Measurements from ENCODE around the gene PRPSAP2.
"Not testable (repeated sequence)": the region's sequence is repeated elsewhere in the genome, so short reads cannot be mapped to it uniquely, and the experiment has no call there.

PRPSAP2 gene

GRCh38 chr17:18948476-18949006 lies 90.6 kb downstream of the PRPSAP2 start:
- Histone ChIP-seq H3K4me3 (ENCODE audit: low read depth in 1 of 2, low read length in 2 of 2) (no peak overlapping the region), H3K27me3 (ENCODE audit: control insufficient read depth in 1 of 2, insufficient read depth in 2 of 2, low read length in 2 of 2) (no peaks in the 10 kb centered on the region), H3K9ac (ENCODE audit: low read length) (no peak overlapping the region), H3K36me3 (ENCODE audit: insufficient read depth, low read length) (no peaks in the 10 kb centered on the region), H3K4me1 (ENCODE audit: insufficient read depth, low read length) (no peaks in the 10 kb centered on the region), H3K9me3 (ENCODE audit: low read length) (no peaks in the 10 kb centered on the region), H3K27ac (ENCODE audit: low read depth, low read length) (no peak overlapping the region)

DNA sequence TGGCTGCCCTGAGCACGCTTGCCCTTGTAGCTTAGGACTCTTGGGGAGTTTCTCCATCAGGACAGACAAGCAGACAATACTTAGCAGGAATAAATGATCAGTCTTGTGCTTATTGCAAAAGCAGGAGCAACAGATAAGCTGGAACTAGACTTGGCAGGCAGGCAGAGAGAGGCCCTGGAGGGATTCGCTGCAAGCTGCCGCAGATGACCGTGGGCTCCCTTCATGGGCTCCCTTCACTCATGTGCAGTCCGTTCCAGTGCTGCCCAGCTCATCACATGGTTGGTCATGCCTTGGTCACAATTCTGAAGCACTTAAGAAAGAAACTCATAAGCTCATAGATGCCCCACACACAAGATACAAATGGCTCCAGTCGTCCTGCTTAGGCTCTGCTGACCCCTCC lies 91.6 kb downstream of the PRPSAP2 start:
- Histone ChIP-seq H3K27ac (ENCODE audit: low read depth, low read length) (no peak overlapping the region), H3K4me3 (ENCODE audit: low read depth in 1 of 2, low read length in 2 of 2) (no peak overlapping the region), H3K36me3 (ENCODE audit: insufficient read depth, low read length) (no peaks in the 10 kb centered on the region), H3K4me1 (ENCODE audit: insufficient read depth, low read length) (no peaks in the 10 kb centered on the region), H3K9me3 (ENCODE audit: low read length) (no peaks in the 10 kb centered on the region), H3K9ac (ENCODE audit: low read length) (no peak overlapping the region), H3K27me3 (ENCODE audit: control insufficient read depth in 1 of 2, insufficient read depth in 2 of 2, low read length in 2 of 2) (no peaks in the 10 kb centered on the region)

GRCh38 chr17:18950346-18950745 lies 92.4 kb downstream of the PRPSAP2 start:
- H3K9me3 ChIP-seq (ENCODE audit: low read length): no peaks in the 10 kb centered on the region
- no peaks in the 10 kb centered on the region for H3K27me3 ChIP-seq (ENCODE audit: control insufficient read depth in 1 of 2, insufficient read depth in 2 of 2, low read length in 2 of 2)
- H3K9ac ChIP-seq (ENCODE audit: low read length): no peak overlapping the region
- H3K36me3 ChIP-seq (ENCODE audit: insufficient read depth, low read length): no peaks in the 10 kb centered on the region
- no peaks in the 10 kb centered on the region for H3K4me1 ChIP-seq (ENCODE audit: insufficient read depth, low read length)
- H3K4me3 ChIP-seq (ENCODE audit: low read depth in 1 of 2, low read length in 2 of 2): no peak overlapping the region
- H3K27ac ChIP-seq (ENCODE audit: low read depth, low read length): no peak overlapping the region

- no peak overlapping the region for H3K4me3 ChIP-seq (ENCODE audit: low read depth in 1 of 2, low read length in 2 of 2)
- H3K9ac ChIP-seq (ENCODE audit: low read length): no peak overlapping the region
- H3K4me1 ChIP-seq (ENCODE audit: insufficient read depth, low read length): no peaks in the 10 kb centered on the region
- no peaks in the 10 kb centered on the region for H3K27me3 ChIP-seq (ENCODE audit: control insufficient read depth in 1 of 2, insufficient read depth in 2 of 2, low read length in 2 of 2)
- no peaks in the 10 kb centered on the region for H3K9me3 ChIP-seq (ENCODE audit: low read length)
- H3K27ac ChIP-seq (ENCODE audit: low read depth, low read length): no peak overlapping the region
- H3K36me3 ChIP-seq (ENCODE audit: insufficient read depth, low read length): no peaks in the 10 kb centered on the region
These were observed 93.3 kb downstream of the PRPSAP2 start for GRCh38 chr17:18950944-18951905.

DNA sequence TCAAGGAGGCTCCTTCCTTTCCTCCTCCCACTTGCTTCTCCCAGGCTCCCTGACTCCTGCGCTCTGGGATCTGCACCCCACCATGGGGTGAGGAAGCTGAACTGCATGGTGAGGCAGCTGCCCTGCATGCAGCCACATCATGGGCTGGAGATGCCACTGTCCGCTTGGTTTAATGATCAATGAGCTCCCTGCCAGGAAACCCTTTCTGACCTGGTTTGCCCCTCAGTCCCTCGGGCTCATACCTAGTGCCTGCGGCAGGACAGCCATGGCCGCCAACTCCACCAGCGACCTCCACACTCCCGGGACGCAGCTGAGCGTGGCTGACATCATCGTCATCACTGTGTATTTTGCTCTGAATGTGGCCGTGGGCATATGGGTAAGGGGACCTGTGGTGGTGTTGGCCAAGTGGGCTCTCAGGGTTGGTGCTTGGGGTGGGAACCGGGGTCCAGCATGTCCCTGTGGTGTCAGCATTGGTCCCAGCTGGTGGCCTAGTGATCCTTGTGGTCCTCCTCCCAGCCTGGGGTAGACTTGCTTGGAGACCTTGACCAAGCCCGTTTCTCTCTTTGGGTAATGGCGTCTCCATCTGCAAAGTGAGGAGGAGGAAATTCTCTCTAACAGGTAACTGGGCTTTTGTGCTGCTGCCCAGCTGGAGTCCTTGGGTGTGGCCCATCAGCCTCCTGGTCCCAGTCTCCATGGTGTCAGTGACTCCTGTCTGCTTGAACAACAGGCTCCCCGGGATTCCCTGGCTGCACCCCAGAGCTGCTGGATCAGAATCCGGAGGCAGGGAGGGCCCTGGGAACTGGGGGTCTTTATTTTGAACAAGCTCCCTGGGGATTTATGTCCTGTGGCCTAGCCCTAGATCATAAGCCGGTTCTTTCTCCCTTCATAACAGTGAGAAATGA lies 94.3 kb downstream of the PRPSAP2 start, which contains the start of gene SLC5A10:
Gene SLC5A10 (plus strand): TSS at position 225 of the 902 bp plus-strand sequence. CDS start 41 bp downstream, at position 266.
- Histone ChIP-seq H3K9me3 (ENCODE audit: low read length) (no peaks in the 10 kb centered on the region), H3K27ac (ENCODE audit: low read depth, low read length) (no peak within 1 kb of the TSS), H3K4me3 (ENCODE audit: low read depth in 1 of 2, low read length in 2 of 2) (no peak within 1 kb of the TSS), H3K9ac (ENCODE audit: low read length) (no peak within 1 kb of the TSS), H3K4me1 (ENCODE audit: insufficient read depth, low read length) (no peaks in the 10 kb centered on the region), H3K27me3 (ENCODE audit: control insufficient read depth in 1 of 2, insufficient read depth in 2 of 2, low read length in 2 of 2) (no peaks in the 10 kb centered on the region), H3K36me3 (ENCODE audit: insufficient read depth, low read length) (no peaks in the 10 kb centered on the region)

GRCh38 chr17:18953231-18953728 lies 95.3 kb downstream of the PRPSAP2 start:
- H3K27ac ChIP-seq (ENCODE audit: low read depth, low read length): no peak overlapping the region
- no peaks in the 10 kb centered on the region for H3K36me3 ChIP-seq (ENCODE audit: insufficient read depth, low read length)
- H3K9ac ChIP-seq (ENCODE audit: low read length): no peak overlapping the region
- H3K4me3 ChIP-seq (ENCODE audit: low read depth in 1 of 2, low read length in 2 of 2): no peak overlapping the region
- no peaks in the 10 kb centered on the region for H3K4me1 ChIP-seq (ENCODE audit: insufficient read depth, low read length)
- H3K9me3 ChIP-seq (ENCODE audit: low read length): no peaks in the 10 kb centered on the region
- no peaks in the 10 kb centered on the region for H3K27me3 ChIP-seq (ENCODE audit: control insufficient read depth in 1 of 2, insufficient read depth in 2 of 2, low read length in 2 of 2)

DNA sequence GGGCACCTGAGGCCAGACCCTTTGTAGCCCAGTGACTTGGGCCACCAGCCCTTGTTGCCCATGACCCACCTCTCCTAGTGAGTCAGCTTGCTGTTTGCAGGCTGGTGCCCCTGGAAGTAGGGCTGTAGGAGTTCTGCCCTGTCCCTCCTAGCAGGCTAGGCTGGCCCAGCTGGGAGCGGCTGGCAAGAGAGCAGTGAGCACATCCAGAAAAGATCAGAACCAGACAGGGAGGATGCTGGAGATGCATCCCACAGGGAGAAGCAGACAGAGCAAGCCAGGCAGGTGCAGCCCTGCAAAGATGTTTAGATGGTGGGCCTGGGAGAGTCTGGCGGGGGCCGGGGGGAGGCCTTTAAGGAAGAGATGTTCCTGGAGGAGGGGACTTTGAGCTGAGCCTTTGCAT lies 96.4 kb downstream of the PRPSAP2 start:
- no peaks in the 10 kb centered on the region for H3K9me3 ChIP-seq (ENCODE audit: low read length)
- no peak overlapping the region for H3K9ac ChIP-seq (ENCODE audit: low read length)

GRCh38 chr17:18955009-18955408 lies 97.1 kb downstream of the PRPSAP2 start:
- Histone ChIP-seq H3K9ac (ENCODE audit: low read length) (no peak overlapping the region), H3K4me1 (ENCODE audit: insufficient read depth, low read length) (no peaks in the 10 kb centered on the region), H3K4me3 (ENCODE audit: low read depth in 1 of 2, low read length in 2 of 2) (no peak overlapping the region), H3K9me3 (ENCODE audit: low read length) (no peaks in the 10 kb centered on the region), H3K36me3 (ENCODE audit: insufficient read depth, low read length) (no peaks in the 10 kb centered on the region), H3K27me3 (ENCODE audit: control insufficient read depth in 1 of 2, insufficient read depth in 2 of 2, low read length in 2 of 2) (no peaks in the 10 kb centered on the region), H3K27ac (ENCODE audit: low read depth, low read length) (no peak overlapping the region)

More for the DNA sequence above, 96.4 kb downstream of the PRPSAP2 start:
- no peak overlapping the region for H3K27ac ChIP-seq (ENCODE audit: low read depth, low read length)
- no peak overlapping the region for H3K4me3 ChIP-seq (ENCODE audit: low read depth in 1 of 2, low read length in 2 of 2)
- no peaks in the 10 kb centered on the region for H3K27me3 ChIP-seq (ENCODE audit: control insufficient read depth in 1 of 2, insufficient read depth in 2 of 2, low read length in 2 of 2)
- no peaks in the 10 kb centered on the region for H3K4me1 ChIP-seq (ENCODE audit: insufficient read depth, low read length)
- H3K36me3 ChIP-seq (ENCODE audit: insufficient read depth, low read length): no peaks in the 10 kb centered on the region

DNA sequence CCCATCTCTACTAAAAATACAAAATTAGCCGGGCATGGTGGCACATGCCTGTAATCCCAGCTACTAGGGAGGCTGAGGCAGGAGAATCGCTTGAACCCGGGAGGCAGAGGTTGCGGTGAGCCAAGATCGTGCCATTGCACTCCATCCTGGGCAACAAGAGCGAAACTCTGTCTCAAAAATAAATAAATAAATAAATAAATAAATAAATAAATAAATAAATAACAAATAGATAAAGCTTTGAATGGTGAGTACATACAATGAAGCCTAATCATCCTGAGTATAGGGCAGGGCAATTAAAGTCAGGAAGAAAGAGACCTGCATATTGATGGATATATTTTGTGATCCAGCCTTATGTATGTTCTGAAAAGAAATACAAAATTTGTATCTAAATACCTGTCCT lies 98.1 kb downstream of the PRPSAP2 start:
- not testable (repeated sequence) for H3K36me3 ChIP-seq (ENCODE audit: insufficient read depth, low read length); H3K9me3 ChIP-seq (ENCODE audit: low read length); H3K4me1 ChIP-seq (ENCODE audit: insufficient read depth, low read length); H3K4me3 ChIP-seq (ENCODE audit: low read depth in 1 of 2, low read length in 2 of 2); H3K27me3 ChIP-seq (ENCODE audit: control insufficient read depth in 1 of 2, insufficient read depth in 2 of 2, low read length in 2 of 2); H3K9ac ChIP-seq (ENCODE audit: low read length); H3K27ac ChIP-seq (ENCODE audit: low read depth, low read length)

DNA sequence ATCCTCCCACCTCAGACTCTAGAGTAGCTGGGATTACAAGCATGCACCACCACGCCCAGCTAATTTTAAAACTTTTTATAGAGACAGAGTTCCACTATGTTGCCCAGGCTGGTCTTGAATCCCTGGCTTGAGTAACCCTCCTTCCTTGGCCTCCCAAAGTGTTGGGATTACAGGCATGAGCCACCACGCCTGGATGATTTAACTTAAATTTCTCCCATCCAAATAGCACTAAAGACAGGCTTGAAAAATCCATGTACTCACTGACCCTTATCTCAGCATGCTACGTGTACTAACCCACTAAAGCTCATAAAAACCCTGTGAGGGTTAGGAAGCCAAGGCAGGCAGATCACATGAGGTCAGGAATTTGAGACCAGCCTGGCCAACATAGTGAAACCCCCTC lies 98.7 kb downstream of the PRPSAP2 start:
- H3K9me3 ChIP-seq (ENCODE audit: low read length): no peaks in the 10 kb centered on the region
- H3K36me3 ChIP-seq (ENCODE audit: insufficient read depth, low read length): no peaks in the 10 kb centered on the region
- no peak overlapping the region for H3K27ac ChIP-seq (ENCODE audit: low read depth, low read length)
- no peak overlapping the region for H3K4me3 ChIP-seq (ENCODE audit: low read depth in 1 of 2, low read length in 2 of 2)
- no peak overlapping the region for H3K9ac ChIP-seq (ENCODE audit: low read length)
- H3K27me3 ChIP-seq (ENCODE audit: control insufficient read depth in 1 of 2, insufficient read depth in 2 of 2, low read length in 2 of 2): no peaks in the 10 kb centered on the region
- peaks cover 6% of the 10 kb centered on the region for H3K4me1 ChIP-seq (ENCODE audit: insufficient read depth, low read length)

- Histone ChIP-seq H3K4me1 (ENCODE audit: insufficient read depth, low read length) (peaks cover 12% of the 10 kb centered on the region), H3K9me3 (ENCODE audit: low read length) (no peaks in the 10 kb centered on the region), H3K9ac (ENCODE audit: low read length) (no peak overlapping the region), H3K4me3 (ENCODE audit: low read depth in 1 of 2, low read length in 2 of 2) (no peak overlapping the region), H3K36me3 (ENCODE audit: insufficient read depth, low read length) (no peaks in the 10 kb centered on the region), H3K27me3 (ENCODE audit: control insufficient read depth in 1 of 2, insufficient read depth in 2 of 2, low read length in 2 of 2) (no peaks in the 10 kb centered on the region), H3K27ac (ENCODE audit: low read depth, low read length) (no peak overlapping the region)
These were observed 99.9 kb downstream of the PRPSAP2 start for GRCh38 chr17:18957831-18958230.

All from muscle layer of colon (tissue), 2 donors.